A549 (cell line): ENCODE measurements around the gene SEC22C.

Experiments
- EP300 ChIP-seq, 2 experiments: fragments of >200 bp; sonication (Bioruptor Twin); formaldehyde crosslinking; IDR thresholded peaks; 2 replicates in 1 of 2; 3 replicates in 1 of 2; pipeline ENCODE4 v1.6.1; 2016 to 2017
- KDM1A ChIP-seq: fragments of 200-600 bp; sonication (generic); IDR thresholded peaks from 2 replicates; pipeline ENCODE4 v1.6.1; 2016; ENCODE audit warnings: low read depth, mild to moderate bottlenecking
- PHF8 ChIP-seq: fragments of 200-600 bp; sonication (generic); IDR thresholded peaks from 2 replicates; pipeline ENCODE4 v1.6.1; 2016; ENCODE audit warnings: low read depth, mild to moderate bottlenecking, antibody characterized with exemption, moderate library complexity, borderline replicate concordance
- POLR2A ChIP-seq: IDR thresholded peaks from 2 replicates; pipeline ENCODE4 v1.6.1; 2012; ENCODE audit warnings: mild to moderate bottlenecking, low read length
- SMC3 ChIP-seq: fragments of >200 bp; sonication (Bioruptor Twin); formaldehyde crosslinking; IDR thresholded peaks from 3 replicates; pipeline ENCODE4 v1.6.1; 2018; ENCODE audit warnings: inconsistent platforms
- TF ChIP-seq, protein P1 (sequence below): fragments of >200 bp; sonication (Bioruptor Twin); formaldehyde crosslinking; IDR thresholded peaks from 3 replicates; pipeline ENCODE4 v1.5.1; 2016
- TF ChIP-seq, protein P2 (sequence below): fragments of >200 bp; sonication (Bioruptor Twin); formaldehyde crosslinking; IDR thresholded peaks from 3 replicates; pipeline ENCODE4 v1.6.1; 2016
- TF ChIP-seq, protein P3 (sequence below): IDR thresholded peaks from 2 replicates; pipeline ENCODE4 v1.6.1; 2012

GRCh38 chr3:42575137-42575741 is 6.5 kb downstream of the SEC22C start:
- TF ChIP-seq, protein P1, sequence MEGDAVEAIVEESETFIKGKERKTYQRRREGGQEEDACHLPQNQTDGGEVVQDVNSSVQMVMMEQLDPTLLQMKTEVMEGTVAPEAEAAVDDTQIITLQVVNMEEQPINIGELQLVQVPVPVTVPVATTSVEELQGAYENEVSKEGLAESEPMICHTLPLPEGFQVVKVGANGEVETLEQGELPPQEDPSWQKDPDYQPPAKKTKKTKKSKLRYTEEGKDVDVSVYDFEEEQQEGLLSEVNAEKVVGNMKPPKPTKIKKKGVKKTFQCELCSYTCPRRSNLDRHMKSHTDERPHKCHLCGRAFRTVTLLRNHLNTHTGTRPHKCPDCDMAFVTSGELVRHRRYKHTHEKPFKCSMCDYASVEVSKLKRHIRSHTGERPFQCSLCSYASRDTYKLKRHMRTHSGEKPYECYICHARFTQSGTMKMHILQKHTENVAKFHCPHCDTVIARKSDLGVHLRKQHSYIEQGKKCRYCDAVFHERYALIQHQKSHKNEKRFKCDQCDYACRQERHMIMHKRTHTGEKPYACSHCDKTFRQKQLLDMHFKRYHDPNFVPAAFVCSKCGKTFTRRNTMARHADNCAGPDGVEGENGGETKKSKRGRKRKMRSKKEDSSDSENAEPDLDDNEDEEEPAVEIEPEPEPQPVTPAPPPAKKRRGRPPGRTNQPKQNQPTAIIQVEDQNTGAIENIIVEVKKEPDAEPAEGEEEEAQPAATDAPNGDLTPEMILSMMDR = no peak
- TF ChIP-seq, protein P2, sequence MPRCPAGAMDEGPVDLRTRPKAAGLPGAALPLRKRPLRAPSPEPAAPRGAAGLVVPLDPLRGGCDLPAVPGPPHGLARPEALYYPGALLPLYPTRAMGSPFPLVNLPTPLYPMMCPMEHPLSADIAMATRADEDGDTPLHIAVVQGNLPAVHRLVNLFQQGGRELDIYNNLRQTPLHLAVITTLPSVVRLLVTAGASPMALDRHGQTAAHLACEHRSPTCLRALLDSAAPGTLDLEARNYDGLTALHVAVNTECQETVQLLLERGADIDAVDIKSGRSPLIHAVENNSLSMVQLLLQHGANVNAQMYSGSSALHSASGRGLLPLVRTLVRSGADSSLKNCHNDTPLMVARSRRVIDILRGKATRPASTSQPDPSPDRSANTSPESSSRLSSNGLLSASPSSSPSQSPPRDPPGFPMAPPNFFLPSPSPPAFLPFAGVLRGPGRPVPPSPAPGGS = no peak
- TF ChIP-seq POLR2A (no peak), PHF8 (no peak), EP300 (IDR thresholded peaks at IDR 0.05) (no peak), SMC3 (no peak), KDM1A (no peak)
- TF ChIP-seq, protein P3, sequence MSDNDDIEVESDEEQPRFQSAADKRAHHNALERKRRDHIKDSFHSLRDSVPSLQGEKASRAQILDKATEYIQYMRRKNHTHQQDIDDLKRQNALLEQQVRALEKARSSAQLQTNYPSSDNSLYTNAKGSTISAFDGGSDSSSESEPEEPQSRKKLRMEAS = no peak
